DMS53 (cell line): Measurements from ENCODE around the gene DPY19L1.
A peak's percentile ranks its signal among the peaks of the same experiment; 100 is the strongest.
"Not testable (repeated sequence)": the region's sequence is repeated elsewhere in the genome, so short reads cannot be mapped to it uniquely, and the experiment has no call there.

Source experiments
- DNase-seq: peaks from one replicate; lab custom pipeline; 2025; lab: John Stamatoyannopoulos, UW

DPY19L1 gene

GRCh38 chr7:35032166-35032565 is 5.1 kb downstream of the DPY19L1 start:
- no peak for DNase-seq

DNA sequence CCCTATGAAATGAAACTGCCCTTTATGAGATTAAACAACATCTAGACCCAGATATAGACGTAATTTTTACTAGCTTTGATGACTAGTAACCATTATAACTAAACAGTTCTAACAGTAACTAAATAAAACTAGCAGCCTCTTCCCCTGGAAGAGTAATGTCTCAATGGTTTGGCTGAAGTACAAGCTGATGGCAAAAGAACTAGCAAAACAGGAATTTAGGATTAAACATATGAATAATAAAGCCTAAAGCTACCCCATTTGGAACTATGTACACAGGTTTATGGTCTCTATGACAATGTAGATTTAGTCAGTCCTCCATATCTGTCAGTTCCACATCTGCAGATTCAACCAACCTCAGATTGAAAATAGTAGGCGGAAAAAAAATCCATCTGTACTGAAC is 6.4 kb downstream of the DPY19L1 start:
- DNase-seq, result peak; percentile 13

GRCh38 chr7:35029311-35029710 is 8.0 kb downstream of the DPY19L1 start:
- DNase-seq, result no peak

- DNase-seq, result peak; percentile 26
Observed at GRCh38 chr7:35026150-35026549, 11.1 kb downstream of the DPY19L1 start.

DNA sequence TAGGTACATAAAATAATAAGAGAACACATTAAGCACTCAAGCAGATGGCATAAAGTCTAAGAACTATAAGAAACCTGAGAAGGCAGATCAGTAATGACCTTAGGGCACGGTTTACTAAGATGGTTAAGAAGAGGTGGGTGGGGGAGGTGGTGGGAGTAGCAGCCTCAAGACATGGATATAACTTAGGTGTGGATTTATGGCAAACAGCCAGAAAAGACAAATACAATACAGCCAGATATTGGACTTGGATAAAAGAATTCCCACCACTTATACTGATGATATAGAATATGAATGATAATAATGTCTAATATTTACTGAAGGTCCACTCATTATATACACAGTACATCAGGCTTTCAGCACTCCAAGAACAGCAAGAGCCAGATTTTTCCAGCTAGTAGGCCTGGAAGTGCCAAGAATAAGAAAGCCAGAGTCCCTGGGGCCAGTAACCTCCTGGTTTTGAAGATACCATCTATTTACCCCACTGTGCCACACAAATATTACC is 11.9 kb downstream of the DPY19L1 start:
- no peak for DNase-seq

DNA sequence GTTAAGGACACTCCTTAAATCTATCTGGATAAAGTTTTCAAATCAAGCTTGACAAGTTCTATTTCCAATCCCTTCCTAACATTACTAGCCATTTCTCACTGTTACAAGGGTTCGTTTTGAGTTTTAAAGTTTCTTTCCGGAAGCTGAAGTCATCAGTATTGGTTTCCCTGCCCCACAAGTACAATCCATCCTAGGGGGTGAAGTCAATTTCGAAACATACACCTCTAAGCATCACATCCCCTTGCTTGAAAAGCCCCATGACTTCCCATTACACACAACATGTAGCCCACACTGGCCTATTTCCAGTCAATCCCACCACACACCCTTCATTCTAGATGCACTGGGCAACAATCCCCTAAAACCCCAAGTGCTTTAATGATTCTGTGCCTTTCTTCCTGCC is 13.0 kb downstream of the DPY19L1 start:
- no peak for DNase-seq

DNA sequence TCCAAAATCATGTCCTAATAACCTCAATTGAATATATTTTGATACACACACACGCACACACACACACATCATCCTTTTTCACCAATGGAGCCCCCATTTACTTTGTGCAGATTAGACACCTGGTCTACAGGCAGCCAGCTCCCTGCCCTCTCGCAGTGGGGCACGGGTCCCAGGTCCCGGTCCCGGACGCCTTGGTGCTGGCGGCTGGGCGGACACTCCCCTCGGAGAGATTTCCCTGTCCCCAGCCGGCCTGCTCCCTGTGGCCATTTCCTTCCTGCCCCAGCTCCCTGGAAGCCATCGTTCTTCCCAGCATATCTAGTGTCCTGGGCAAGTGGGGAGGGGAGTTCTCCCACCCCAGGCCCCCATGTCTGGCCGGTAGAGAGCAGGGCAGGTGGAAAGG is 14.6 kb downstream of the DPY19L1 start:
- DNase-seq, result no peak

- DNase-seq, result no peak
Observed at GRCh38 chr7:35021445-35021844, 15.8 kb downstream of the DPY19L1 start.

GRCh38 chr7:35019801-35020200 is 17.5 kb downstream of the DPY19L1 start:
- DNase-seq, result peak; percentile 14

DNA sequence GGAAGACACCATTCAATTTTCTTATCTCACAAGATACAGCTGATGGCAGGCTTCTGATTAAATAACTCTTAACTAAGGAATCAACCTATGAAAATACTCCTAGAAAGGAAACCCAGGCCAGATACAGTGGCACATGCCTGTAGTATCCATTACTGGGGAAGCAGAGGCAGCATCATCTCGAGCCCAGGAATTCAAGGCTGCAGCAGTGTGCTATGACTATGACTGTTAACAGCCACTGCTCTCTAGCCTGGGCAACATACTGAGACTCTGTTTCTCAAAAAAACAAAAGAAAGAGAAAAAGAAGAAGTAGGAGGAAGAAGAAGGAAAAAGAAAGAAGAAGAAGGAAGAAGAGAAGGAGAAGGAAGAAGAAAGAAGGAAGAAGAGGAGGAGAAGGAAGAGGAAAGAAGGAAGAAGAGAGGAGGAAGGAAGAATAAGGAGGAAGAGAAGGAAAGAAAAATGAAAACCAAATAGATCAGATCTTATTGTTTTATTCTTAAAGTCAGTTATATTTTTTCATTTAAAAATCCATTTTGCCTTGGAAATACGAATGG is 18.0 kb downstream of the DPY19L1 start:
- DNase-seq, result no peak

DNA sequence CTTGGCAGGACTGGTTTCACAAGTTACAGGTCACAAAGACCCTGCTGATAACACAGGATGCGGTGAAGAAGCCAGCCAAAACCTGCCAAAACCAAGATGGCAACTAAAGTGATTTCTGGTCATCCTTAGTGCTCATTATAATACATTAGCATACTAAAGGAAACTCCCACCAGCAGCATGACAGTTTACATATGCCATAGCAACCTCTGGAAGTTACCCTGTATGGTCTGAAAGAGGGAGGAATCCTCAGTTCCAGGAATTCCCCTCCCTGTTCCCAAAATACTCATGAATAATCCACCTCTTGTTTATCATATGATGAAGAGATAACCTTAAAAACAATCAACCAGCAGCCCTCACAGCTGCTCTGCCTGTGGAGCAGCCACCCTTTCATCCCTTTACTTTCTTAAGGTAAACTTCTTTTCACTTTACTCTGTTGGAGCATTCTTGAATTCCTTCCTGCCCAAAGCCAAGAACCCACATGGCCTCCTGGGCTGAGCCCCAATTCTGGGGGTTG is 21.9 kb downstream of the DPY19L1 start:
- no peak for DNase-seq

GRCh38 chr7:35012160-35012559 is 25.1 kb downstream of the DPY19L1 start:
- no peak for DNase-seq

- no peak for DNase-seq
Observed at GRCh38 chr7:35011085-35011484, 26.2 kb downstream of the DPY19L1 start.

- peak; percentile 61 for DNase-seq
Observed at GRCh38 chr7:35007768-35008167, 29.5 kb downstream of the DPY19L1 start.

DNA sequence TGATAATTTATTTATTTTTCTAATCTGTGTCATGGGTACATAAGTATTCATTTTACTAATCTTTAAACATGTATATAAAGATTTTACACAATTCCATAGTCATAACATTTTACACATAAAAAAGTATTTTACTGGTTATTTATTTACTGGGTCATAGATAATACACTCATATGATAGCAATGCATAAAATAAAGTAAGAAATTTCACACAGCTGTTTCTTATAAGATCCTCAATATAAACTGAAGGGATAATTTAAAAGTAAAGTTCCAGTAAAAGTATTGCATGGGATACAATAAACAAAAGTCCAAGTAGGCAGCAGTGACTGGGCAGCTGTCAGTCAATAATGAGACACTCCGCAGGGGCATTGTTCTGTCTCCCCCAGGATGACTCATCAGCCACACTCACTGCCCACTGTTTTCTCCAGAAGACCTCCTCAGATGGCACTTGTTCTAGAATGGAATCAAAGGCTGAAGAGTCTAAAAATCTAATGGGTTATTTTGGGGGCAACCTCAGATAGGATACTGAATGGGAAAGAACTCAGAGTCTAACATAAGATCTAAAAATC is 32.7 kb downstream of the DPY19L1 start:
- DNase-seq, result peak; percentile 87

- DNase-seq, result peak; percentile 100
Observed at GRCh38 chr7:35003679-35004303, 33.5 kb downstream of the DPY19L1 start.

GRCh38 chr7:35003177-35003650 is 34.1 kb downstream of the DPY19L1 start:
- not testable (repeated sequence) for DNase-seq

GRCh38 chr7:34998335-34998734 is 39.0 kb downstream of the DPY19L1 start:
- not testable (repeated sequence) for DNase-seq

DNA sequence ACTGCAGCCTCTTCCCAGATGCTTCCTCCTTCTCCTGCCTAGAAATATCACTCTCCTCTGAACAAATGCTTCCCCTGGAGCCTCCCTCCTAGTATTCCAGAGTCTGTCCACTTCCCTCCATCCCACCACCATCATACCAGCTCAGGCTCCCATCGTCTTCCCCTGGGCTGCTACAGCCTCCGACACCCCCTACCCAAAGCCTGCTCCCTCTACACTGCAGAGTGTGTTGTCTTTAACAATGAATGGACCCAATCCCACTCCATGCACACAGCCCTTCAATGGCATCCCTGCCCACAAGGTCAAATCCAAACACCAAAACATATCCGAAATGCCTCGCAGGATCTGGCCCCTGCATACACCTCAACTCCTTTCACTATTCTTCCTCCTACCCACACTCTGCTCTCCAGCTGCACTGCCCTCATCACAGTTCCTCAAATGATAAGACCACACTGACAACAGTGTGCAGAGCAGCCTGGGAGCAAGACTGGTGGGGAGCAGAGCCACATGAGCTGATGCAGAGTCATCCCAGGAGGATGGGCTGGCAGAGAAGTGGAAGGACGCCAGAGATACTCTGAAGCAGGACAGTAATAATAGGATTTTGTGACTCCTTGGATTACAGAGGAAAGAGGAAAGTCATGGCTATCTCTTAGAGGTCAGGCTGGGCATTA is 40.7 kb downstream of the DPY19L1 start:
- not testable (repeated sequence) for DNase-seq

- DNase-seq, result no peak
Observed at GRCh38 chr7:34995757-34996156, 41.5 kb downstream of the DPY19L1 start.

DNA sequence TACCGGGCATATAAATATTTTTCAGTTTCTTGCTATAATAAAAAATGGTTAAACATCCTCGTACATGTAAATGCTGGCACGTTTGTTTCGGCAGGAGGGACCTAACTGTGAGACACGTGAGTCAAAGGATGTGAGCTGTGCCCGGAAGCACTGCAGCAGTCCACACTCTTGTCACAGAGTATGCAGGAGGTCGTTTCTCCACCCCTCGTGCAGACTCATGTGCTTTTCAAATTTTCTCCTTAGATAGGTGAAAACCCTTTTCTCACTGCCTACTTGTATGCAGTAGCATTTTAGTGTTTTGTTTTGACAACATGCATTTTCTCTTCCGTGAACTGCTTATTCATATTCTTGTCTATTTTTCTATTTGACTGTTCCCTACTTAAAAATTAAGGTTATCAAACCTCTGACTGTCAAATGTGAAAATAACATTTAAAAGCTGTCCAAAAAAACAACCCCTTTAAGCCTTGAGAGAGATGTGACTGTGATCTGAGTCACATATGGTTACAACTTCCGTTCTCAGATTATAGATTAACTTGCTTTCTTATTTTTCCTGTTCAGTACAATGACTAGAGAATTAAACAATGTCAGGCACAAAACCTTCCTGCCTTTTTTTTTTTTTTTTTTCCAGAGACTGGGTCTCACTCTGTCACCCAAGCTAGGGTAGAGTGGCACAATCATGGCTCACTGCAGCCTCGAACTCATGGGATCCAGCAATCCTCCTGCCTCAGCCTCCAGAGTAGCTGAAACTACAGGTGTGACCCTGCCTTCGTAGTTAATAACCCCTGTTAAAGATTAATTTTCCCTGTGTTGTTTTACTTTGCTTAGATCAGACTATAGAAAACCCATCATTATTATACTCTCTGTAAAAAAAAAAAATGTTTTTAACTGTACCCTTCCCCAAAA is 45.1 kb downstream of the DPY19L1 start:
- peak; percentile 72 for DNase-seq
